DMS 273 treated with DMSO at 0.1 percent for 48 hours (cell line): ENCODE measurements around the gene NFE2L1.
A peak's percentile ranks its signal among the peaks of the same experiment; 100 is the strongest.
"Not testable (repeated sequence)": the region's sequence is repeated elsewhere in the genome, so short reads cannot be mapped to it uniquely, and the experiment has no call there.

Source experiments
- DNase-seq: peaks from one replicate; lab custom pipeline; 2025; lab: John Stamatoyannopoulos, UW

NFE2L1 gene, protein sequence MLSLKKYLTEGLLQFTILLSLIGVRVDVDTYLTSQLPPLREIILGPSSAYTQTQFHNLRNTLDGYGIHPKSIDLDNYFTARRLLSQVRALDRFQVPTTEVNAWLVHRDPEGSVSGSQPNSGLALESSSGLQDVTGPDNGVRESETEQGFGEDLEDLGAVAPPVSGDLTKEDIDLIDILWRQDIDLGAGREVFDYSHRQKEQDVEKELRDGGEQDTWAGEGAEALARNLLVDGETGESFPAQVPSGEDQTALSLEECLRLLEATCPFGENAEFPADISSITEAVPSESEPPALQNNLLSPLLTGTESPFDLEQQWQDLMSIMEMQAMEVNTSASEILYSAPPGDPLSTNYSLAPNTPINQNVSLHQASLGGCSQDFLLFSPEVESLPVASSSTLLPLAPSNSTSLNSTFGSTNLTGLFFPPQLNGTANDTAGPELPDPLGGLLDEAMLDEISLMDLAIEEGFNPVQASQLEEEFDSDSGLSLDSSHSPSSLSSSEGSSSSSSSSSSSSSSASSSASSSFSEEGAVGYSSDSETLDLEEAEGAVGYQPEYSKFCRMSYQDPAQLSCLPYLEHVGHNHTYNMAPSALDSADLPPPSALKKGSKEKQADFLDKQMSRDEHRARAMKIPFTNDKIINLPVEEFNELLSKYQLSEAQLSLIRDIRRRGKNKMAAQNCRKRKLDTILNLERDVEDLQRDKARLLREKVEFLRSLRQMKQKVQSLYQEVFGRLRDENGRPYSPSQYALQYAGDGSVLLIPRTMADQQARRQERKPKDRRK

GRCh38 chr17:48047741-48048383 is at the start of gene NFE2L1:
Gene NFE2L1, plus strand, starts transcription at chr17:48048359. Its CDS starts 2,760 bp downstream, at chr17:48051119.
- peak; percentile 99 for DNase-seq

GRCh38 chr17:47999582-47999981 is 48.6 kb upstream of the NFE2L1 start:
- DNase-seq: no peak

GRCh38 chr17:48001197-48001596 is 47.0 kb upstream of the NFE2L1 start:
- DNase-seq: no peak

- not testable (repeated sequence) for DNase-seq
Measured at GRCh38 chr17:48001657-48002056, 46.5 kb upstream of the NFE2L1 start.

- DNase-seq: peak; percentile 52
Measured at GRCh38 chr17:48002266-48002915, 45.8 kb upstream of the NFE2L1 start.

GRCh38 chr17:48002916-48003416 is 45.2 kb upstream of the NFE2L1 start:
- no peak for DNase-seq

- DNase-seq: peak; percentile 99
Measured at GRCh38 chr17:48003417-48004151, 44.6 kb upstream of the NFE2L1 start.

DNA sequence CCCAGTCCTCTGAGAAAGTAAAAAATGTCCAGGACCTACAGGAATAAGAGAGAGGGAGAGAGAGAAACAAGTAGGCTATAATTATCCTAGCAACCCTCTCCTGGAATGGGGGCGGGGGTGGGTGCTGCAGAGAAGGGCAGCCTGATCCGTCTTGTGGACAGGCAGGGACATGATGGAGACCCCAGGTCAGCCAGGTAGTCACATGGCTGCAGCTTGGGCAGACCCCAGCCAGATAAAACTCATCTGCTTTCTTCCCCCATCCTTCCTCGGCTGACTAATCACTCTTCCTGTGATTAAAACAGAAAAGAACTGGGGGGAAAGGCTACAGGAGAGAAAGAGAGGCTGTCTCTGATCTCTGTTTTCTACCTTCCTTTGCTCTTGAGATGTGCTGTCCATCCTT is 43.2 kb upstream of the NFE2L1 start:
- DNase-seq: no peak

GRCh38 chr17:48006936-48007709 is 41.0 kb upstream of the NFE2L1 start:
- DNase-seq: no peak

GRCh38 chr17:48010193-48010592 is 38.0 kb upstream of the NFE2L1 start:
- DNase-seq: no peak

GRCh38 chr17:48011405-48012150 is 36.6 kb upstream of the NFE2L1 start:
- peak; percentile 57 for DNase-seq

GRCh38 chr17:48012151-48012520 is 36.0 kb upstream of the NFE2L1 start:
- peak; percentile 87 for DNase-seq

DNA sequence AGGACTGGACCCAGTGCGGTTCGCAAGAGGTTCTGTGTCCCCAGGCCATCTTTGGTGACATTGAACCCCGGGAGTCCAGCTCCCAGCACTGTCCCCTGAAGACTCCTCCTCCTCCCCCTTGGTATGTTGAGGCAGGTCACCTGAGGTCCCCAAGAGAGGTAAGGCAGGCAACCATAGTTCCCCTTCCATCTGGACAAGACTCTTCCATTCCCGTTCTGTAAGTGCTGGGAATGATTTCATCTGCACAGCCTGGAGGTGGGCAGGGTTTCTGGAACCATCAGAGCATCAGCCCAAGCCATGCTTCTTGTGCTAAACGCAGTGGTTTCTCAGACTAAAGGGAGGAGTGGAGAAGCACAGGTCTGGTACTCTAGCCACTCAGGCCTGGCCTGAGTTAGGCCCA is 35.5 kb upstream of the NFE2L1 start:
- DNase-seq: no peak

DNA sequence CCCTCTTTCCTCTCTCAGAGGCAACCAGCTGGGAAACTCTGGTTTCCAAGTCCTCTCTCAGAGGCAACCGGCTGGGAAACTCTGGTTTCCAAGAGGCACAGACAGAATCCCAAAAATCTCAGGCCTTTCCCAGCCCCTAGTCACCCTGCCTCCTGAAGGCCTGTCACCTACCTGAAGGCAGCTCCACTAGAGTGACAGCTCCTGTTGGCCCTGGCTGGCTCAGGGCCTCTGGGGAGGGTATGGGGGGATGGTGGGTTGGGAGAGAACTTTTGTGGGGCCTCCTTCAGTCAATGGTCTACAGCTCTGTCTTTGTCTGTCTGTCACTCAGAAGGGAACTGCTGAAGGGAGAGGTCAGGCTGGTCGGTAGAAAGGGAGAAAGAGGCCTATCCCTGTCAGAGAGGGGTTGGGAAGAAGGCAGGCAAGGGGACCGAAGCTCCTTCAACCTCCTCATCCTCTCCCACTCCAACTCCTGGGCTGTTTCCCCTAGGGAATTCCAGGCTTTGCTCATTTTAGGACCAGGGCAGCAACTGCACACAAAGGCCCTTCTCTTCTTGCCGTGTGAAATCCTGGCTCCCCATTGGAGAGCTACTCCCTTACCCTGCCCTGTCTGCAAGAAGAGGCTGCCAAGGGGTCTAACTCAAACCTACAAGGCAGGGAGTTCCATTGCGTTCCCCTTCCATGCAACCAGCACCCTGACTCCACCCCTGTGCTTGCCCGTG is 34.1 kb upstream of the NFE2L1 start:
- DNase-seq: no peak

DNA sequence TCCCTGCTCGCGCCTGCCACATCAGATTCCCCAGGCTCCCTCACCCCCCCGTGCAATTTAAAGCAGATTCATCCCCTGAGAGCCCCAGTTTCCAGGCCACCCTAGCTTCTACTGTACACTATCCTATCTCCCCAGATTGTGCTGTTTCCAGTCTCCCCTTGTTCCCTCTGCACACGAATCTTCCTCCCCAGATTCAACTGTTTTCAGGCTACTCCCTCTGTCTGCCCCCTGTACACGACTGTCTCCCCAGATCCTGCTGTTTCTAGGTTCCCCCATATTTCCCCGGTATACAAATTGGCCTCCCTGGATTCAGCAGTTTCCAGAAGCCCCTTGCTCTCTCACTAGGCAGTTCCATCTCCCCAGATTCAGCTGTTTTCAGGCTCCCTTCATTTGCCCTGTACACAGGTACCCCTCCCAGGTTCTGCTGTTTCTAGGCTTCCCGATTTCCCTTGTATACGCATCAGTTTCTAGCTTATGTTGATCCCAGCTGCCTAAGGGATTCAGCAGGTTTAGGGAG is 33.5 kb upstream of the NFE2L1 start:
- DNase-seq: peak; percentile 42

- no peak for DNase-seq
Measured at GRCh38 chr17:48016112-48016511, 32.0 kb upstream of the NFE2L1 start.

DNA sequence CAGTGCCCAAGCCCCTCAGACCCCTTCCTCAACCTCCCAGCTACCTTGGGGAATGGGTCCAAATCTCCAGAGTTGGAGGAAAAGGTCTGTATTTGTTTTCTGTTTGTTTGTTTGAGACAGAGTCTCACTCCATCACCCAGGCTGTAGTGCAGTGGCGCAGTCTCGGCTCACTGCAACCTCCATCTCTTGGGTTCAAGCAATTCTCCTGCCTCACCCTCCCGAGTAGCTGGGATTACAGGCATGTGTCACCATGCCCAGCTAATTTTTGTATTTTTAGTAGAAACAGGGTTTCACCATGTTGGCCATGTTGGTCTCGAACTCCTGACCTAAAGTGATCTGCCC is 30.4 kb upstream of the NFE2L1 start:
- not testable (repeated sequence) for DNase-seq

- no peak for DNase-seq
Measured at GRCh38 chr17:48021934-48022333, 26.2 kb upstream of the NFE2L1 start.

- no peak for DNase-seq
Measured at GRCh38 chr17:48022901-48023300, 25.3 kb upstream of the NFE2L1 start.
